ENCODE results near the gene WRAP73. TPM values are rescaled to one million over a fixed set of nuclear protein-coding genes. Genes with fewer than 3 reads are reported as not detected.

The WRAP73 gene
- total RNA-seq, 4 donors from 2014 or later, result 16.4 to 33.7 (median 19.6) TPM

DNA sequence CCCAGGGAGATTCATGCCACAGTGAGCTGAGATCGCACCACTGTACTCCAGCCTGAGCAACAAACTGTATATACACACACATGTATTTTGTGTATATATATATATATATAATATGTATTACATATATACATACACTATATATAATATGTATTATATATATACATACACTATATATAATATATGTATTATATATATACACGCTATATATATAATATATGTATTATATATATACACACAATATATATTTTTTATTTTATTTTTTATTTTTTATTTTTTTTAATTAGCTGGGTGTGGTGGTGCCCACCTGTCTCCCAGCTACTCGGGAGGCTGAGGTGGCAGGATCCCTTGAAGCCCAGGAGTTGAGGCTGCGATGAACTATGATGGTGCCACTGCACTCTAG lies 11.7 kb upstream of the WRAP73 start:
- Histone ChIP-seq H3K27me3 (peaks cover 30% of the 10 kb centered on the region), H3K9me3 (no peaks in the 10 kb centered on the region), H3K4me1 (peaks cover 7% of the 10 kb centered on the region), H3K27ac (no peak overlapping the region), H3K36me3 (no peaks in the 10 kb centered on the region), H3K4me3 (no peak overlapping the region)
- WGBS, result 93% methylated on average over 4 of the region's 4 CpGs
- DNase-seq (ENCODE audit: low spot score in 2 of 2), result no peak
- TF ChIP-seq EP300 (IDR thresholded peaks at IDR 0.05), result no peak

DNA sequence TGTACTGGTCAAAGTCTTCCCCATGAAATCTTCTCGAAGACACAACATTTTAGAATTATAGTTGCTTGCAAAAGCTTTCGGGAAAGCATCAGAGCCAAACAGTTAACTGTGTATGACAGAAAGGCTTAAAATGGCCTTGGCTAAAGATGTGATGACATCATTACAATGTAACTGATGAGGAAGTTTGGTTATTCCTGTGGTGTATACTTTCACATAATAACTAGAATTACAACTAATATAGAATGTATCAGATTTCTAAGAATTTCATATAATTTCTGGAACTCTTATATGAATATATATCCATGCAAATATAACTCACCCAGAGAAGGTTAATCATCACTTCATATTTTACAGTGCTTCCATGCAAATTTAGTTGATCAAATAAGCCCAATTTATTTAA lies 10.8 kb upstream of the WRAP73 start:
- DNase-seq (ENCODE audit: low spot score in 2 of 2), result no peak
- WGBS, result 81% methylated on average over 2 of the region's 2 CpGs
- Histone ChIP-seq H3K9me3 (no peaks in the 10 kb centered on the region), H3K4me1 (peaks cover 7% of the 10 kb centered on the region), H3K4me3 (no peak overlapping the region), H3K27me3 (peaks cover 38% of the 10 kb centered on the region), H3K36me3 (no peaks in the 10 kb centered on the region), H3K27ac (no peak overlapping the region)
- TF ChIP-seq EP300 (IDR thresholded peaks at IDR 0.05) (no peak), POLR2A (IDR thresholded peaks at IDR 0.05) (no peak), POLR2AphosphoS5 (IDR thresholded peaks at IDR 0.05) (no peak)
- TF ChIP-seq, protein P1, sequence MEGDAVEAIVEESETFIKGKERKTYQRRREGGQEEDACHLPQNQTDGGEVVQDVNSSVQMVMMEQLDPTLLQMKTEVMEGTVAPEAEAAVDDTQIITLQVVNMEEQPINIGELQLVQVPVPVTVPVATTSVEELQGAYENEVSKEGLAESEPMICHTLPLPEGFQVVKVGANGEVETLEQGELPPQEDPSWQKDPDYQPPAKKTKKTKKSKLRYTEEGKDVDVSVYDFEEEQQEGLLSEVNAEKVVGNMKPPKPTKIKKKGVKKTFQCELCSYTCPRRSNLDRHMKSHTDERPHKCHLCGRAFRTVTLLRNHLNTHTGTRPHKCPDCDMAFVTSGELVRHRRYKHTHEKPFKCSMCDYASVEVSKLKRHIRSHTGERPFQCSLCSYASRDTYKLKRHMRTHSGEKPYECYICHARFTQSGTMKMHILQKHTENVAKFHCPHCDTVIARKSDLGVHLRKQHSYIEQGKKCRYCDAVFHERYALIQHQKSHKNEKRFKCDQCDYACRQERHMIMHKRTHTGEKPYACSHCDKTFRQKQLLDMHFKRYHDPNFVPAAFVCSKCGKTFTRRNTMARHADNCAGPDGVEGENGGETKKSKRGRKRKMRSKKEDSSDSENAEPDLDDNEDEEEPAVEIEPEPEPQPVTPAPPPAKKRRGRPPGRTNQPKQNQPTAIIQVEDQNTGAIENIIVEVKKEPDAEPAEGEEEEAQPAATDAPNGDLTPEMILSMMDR (IDR thresholded peaks at IDR 0.05), result no peak

DNA sequence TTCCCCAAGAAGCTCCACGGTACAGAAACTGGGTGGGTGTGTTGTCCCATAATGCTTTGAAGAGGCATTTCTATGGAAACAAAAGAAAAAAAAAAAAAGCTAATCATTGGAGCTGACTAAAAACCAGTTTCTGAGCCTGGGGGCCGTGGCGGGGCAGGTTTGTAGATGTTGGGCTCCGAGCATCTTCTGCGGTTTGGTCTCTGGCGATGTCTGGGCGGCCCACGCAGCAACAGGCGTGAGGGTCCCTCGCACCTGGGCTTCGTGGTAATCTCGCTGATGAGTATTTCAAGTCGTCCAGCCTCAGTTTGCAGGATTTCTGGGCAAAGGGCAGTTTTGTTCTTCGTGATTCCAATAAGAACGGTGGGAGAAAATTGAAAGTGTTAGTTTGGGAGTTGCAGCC lies 9.2 kb upstream of the WRAP73 start:
- WGBS, result 76% methylated on average over 15 of the region's 15 CpGs
- peaks cover 52% of the 10 kb centered on the region for H3K27me3 ChIP-seq
- no peaks in the 10 kb centered on the region for H3K36me3 ChIP-seq
- H3K9me3 ChIP-seq, result no peaks in the 10 kb centered on the region
- no peak overlapping the region for H3K4me3 ChIP-seq
- peaks cover 3% of the 10 kb centered on the region for H3K4me1 ChIP-seq
- H3K27ac ChIP-seq, result no peak overlapping the region
- no peak for TF ChIP-seq POLR2A (IDR thresholded peaks at IDR 0.05)
- no peak for TF ChIP-seq POLR2AphosphoS5 (IDR thresholded peaks at IDR 0.05)
- peak in 1 of 2 donors; percentile 33 for DNase-seq (ENCODE audit: low spot score in 2 of 2)

DNA sequence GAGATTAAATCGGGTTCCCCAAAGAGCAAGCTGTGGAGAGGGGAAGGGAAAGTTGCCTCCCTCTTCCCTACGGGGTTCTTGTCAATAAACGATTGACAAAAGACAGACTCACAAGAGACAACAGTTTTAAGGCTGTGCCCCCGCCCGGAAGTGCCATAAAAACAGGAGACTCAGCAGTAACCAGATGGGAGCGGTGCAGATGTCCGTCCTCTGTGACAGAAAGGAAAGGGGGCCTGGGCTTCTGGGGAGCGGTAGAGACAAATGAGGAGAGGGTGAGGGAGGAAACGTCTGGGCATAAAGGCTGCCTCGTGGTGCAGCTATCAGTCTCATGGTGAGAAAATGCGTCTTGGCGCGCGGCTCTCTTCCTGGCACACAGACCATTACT lies 8.3 kb upstream of the WRAP73 start:
- Histone ChIP-seq H3K27me3 (peaks cover 59% of the 10 kb centered on the region), H3K9me3 (no peaks in the 10 kb centered on the region), H3K4me1 (no peaks in the 10 kb centered on the region), H3K4me3 (no peak overlapping the region), H3K27ac (no peak overlapping the region), H3K36me3 (no peaks in the 10 kb centered on the region)
- TF ChIP-seq EP300 (IDR thresholded peaks at IDR 0.05), result no peak
- no peak for TF ChIP-seq POLR2A (IDR thresholded peaks at IDR 0.05)
- TF ChIP-seq, protein P1 (IDR thresholded peaks at IDR 0.05), result no peak
- no peak for TF ChIP-seq POLR2AphosphoS5 (IDR thresholded peaks at IDR 0.05)
- WGBS, result 56% methylated on average over 14 of the region's 14 CpGs
- no peak for DNase-seq (ENCODE audit: low spot score in 2 of 2)

DNA sequence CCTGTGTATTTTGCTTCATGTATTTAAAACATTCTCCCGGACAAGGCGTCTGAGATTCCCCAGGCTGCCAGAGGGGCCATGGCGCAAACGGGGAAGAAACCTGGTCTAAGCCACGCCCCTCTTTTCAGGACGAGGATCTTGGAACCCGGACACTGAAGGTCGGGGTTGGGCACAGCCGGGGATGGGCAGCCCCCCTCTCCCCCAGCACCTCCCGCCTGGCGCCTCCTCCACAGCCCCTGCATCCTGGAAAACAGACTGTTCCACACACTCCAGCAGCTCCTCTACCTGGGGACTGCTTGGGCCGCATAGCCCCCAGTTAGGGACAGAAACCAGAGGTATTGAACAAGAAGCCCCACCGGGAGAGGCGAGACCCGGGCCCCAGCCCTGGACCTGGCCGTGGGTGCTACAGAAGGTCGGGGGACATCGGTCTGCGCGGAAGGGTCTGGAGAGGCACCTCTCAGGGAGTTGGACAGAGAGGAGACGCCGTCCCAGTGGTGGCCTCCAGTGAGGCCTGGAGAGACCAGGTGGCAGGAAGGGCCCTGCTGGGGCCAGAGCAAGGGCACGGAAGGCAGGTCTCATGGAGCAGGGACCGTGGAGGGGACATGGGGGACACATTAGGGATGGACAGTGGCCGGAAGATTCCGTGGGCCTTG lies 7.8 kb upstream of the WRAP73 start:
- WGBS, result 75% methylated on average over 24 of the region's 26 CpGs
- Histone ChIP-seq H3K4me3 (no peak overlapping the region), H3K36me3 (no peaks in the 10 kb centered on the region), H3K27me3 (peaks cover 64% of the 10 kb centered on the region), H3K4me1 (peaks cover 5% of the 10 kb centered on the region), H3K27ac (no peak overlapping the region), H3K9me3 (no peaks in the 10 kb centered on the region)
- TF ChIP-seq POLR2A (IDR thresholded peaks at IDR 0.05) (no peak), POLR2AphosphoS5 (IDR thresholded peaks at IDR 0.05) (no peak), EP300 (IDR thresholded peaks at IDR 0.05) (no peak)
- TF ChIP-seq, protein P1 (IDR thresholded peaks at IDR 0.05), result no peak
- DNase-seq (ENCODE audit: low spot score in 2 of 2), result peak in 1 of 2 donors; percentile 40

DNA sequence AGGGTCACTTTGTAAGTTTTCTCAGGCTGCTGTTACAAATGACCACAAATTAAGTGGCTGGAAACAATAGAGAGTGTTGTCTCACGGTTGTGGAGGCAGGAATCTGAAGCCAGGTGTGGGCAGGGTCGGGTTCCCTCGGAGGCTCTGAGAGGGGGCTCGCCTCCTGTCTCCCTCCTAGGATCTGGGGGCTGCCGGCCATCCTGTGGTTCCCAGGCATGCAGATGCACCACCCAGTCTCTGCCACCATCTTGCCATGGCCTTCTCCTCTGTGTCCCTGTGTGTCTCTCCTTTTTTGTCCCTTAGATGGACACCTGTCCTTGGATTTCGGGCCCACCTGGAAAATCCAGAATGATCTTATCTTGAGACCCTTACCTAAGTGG lies 7.2 kb upstream of the WRAP73 start:
- Histone ChIP-seq H3K27me3 (peaks cover 66% of the 10 kb centered on the region), H3K27ac (no peak overlapping the region), H3K4me1 (peaks cover 11% of the 10 kb centered on the region), H3K9me3 (no peaks in the 10 kb centered on the region), H3K36me3 (no peaks in the 10 kb centered on the region), H3K4me3 (no peak overlapping the region)
- TF ChIP-seq POLR2AphosphoS5 (IDR thresholded peaks at IDR 0.05) (no peak), EP300 (IDR thresholded peaks at IDR 0.05) (no peak), POLR2A (IDR thresholded peaks at IDR 0.05) (no peak)
- TF ChIP-seq, protein P1 (IDR thresholded peaks at IDR 0.05), result no peak
- peak in 1 of 2 donors; percentile 50 for DNase-seq (ENCODE audit: low spot score in 2 of 2)
- 75% methylated on average over 6 of the region's 6 CpGs for WGBS
